Right cardiac atrium (tissue), 5 donors: ENCODE data around the gene SLC9C2. TPM values are rescaled to one million over a fixed set of nuclear protein-coding genes. Genes with fewer than 3 reads are reported as not detected.
"Not testable (repeated sequence)": the region's sequence is repeated elsewhere in the genome, so short reads cannot be mapped to it uniquely, and the experiment has no call there.

Experiments
- ATAC-seq, 2 donors: fragments of 200-7000 bp; cut with Tn5 transposase; one replicate each; pipeline versions ENCODE4 v1.8.0 to v1.9.1; 2020; ENCODE audit warnings: moderate library complexity in 2 of 2, mild to moderate bottlenecking in 1 of 2
- DNase-seq, 3 donors: peaks; one replicate each; pipeline ENCODE4 v3.0.0-alpha.2; 2020
- H3K27ac ChIP-seq: one replicate; pipeline ENCODE4 v1.5.1; 2013; ENCODE audit warnings: mild to moderate bottlenecking, low read length, control low read depth, moderate library complexity
- H3K27me3 ChIP-seq: one replicate; pipeline ENCODE4 v1.6.1; 2013; ENCODE audit not compliant: control insufficient read depth, insufficient read depth
- H3K4me1 ChIP-seq: one replicate; pipeline ENCODE4 v1.6.1; 2013; ENCODE audit warnings: low read length; ENCODE audit not compliant: control insufficient read depth, insufficient read depth
- H3K4me3 ChIP-seq: one replicate; pipeline ENCODE4 v1.5.1; 2013; ENCODE audit warnings: low read length, control low read depth
- H3K9me3 ChIP-seq: one replicate; pipeline ENCODE4 v1.6.1; 2013; ENCODE audit warnings: low read length; ENCODE audit not compliant: control insufficient read depth
- WGBS: extraction: QIAGEN DNeasy Blood & Tissue Kit; methylation state at CpG from one replicate; pipeline ENCODE4 v1.1.7; 2013; 5-methylcytosine and 5-hydroxymethylcytosine counted together
- intact Hi-C, 4 donors: fragments of 100-400 bp; cut with DNase I; formaldehyde crosslinking; loops; one replicate each; pipeline versions ENCODE4 v1.11.0 to v1.14.0; 2022 to 2023
- polyA plus RNA-seq: library from polyadenylated mRNA; stranded (reverse); fragments of 200-250 nt; gene quantifications from one replicate; pipeline ENCODE4 v1.2.3, GENCODE V29; 2013
- total RNA-seq, 4 donors: library from RNA; stranded (reverse); fragmentation: NEBNext Ultra II Directional; extraction: Animal tissue kit (Norgen Biotek cat#: 25700); gene quantifications; one replicate each; pipeline ENCODE4 v1.2.1, GENCODE V29; 2021
- donor health status: healthy with polysubstance abuse.
- donor health status: DM: no; HTN: yes; CAD: no.
- donor health status: DM: no; HTN: no; CAD: no.
- donor health status: DM: no; HTN: yes; CAD: no; lungs with severe emphysema.
- donor health status: DM: yes; HTN: yes; CAD: no.

The SLC9C2 gene
- total and polyA plus RNA-seq, 5 donors: 0.09 to 0.42 (median 0.31) TPM

- intact Hi-C loops: loop anchor here in 1 of 4 donors (10.0 kb wide), 1 partner anchor 244 kb away; the partner anchor contains the start of gene KLHL20
- Histone ChIP-seq H3K27ac (no peak overlapping the region), H3K9me3 (no peaks in the 10 kb centered on the region), H3K27me3 (no peaks in the 10 kb centered on the region), H3K4me1 (no peaks in the 10 kb centered on the region), H3K4me3 (no peak overlapping the region)
- 96% methylated on average over 4 of the region's 4 CpGs for WGBS
- DNase-seq: no peak
- no peak for ATAC-seq
Observed at GRCh38 chr1:173470608-173471007, 132.3 kb downstream of the SLC9C2 start.

- 92% methylated on average over 3 of the region's 3 CpGs for WGBS
- Histone ChIP-seq H3K4me1 (no peaks in the 10 kb centered on the region), H3K4me3 (no peak overlapping the region), H3K27ac (no peak overlapping the region), H3K9me3 (no peaks in the 10 kb centered on the region), H3K27me3 (no peaks in the 10 kb centered on the region)
- no peak for DNase-seq
- intact Hi-C loops: loop anchor here in 1 of 4 donors (10.0 kb wide), 1 partner anchor 245 kb away; the partner anchor contains the start of gene KLHL20
- no peak for ATAC-seq
Observed at GRCh38 chr1:173469656-173470055, 133.2 kb downstream of the SLC9C2 start.

GRCh38 chr1:173467426-173467825, 135.4 kb downstream of the SLC9C2 start:
- Histone ChIP-seq H3K4me3 (no peak overlapping the region), H3K9me3 (no peaks in the 10 kb centered on the region), H3K27ac (no peak overlapping the region), H3K4me1 (no peaks in the 10 kb centered on the region), H3K27me3 (no peaks in the 10 kb centered on the region)
- ATAC-seq (no peak), DNase-seq (no peak)
- intact Hi-C loops: no loop called here
- 92% methylated on average over 4 of the region's 4 CpGs for WGBS

- WGBS: 82% methylated on average over 2 of the region's 2 CpGs
- H3K4me1 ChIP-seq, H3K4me3 ChIP-seq, H3K9me3 ChIP-seq, DNase-seq, intact Hi-C loops, ATAC-seq, H3K27me3 ChIP-seq, H3K27ac ChIP-seq: not testable (repeated sequence)
Observed at GRCh38 chr1:173464185-173464584, 138.7 kb downstream of the SLC9C2 start.

- H3K4me3 ChIP-seq, H3K9me3 ChIP-seq, H3K27ac ChIP-seq, DNase-seq, H3K4me1 ChIP-seq, H3K27me3 ChIP-seq, ATAC-seq, intact Hi-C loops: not testable (repeated sequence)
- 92% methylated on average over 2 of the region's 2 CpGs for WGBS
Observed at GRCh38 chr1:173462666-173463065, 140.2 kb downstream of the SLC9C2 start.

- Histone ChIP-seq H3K27me3 (no peaks in the 10 kb centered on the region), H3K4me3 (no peak overlapping the region), H3K27ac (no peak overlapping the region), H3K9me3 (no peaks in the 10 kb centered on the region), H3K4me1 (no peaks in the 10 kb centered on the region)
- WGBS: 87% methylated on average over 4 of the region's 4 CpGs
- DNase-seq (no peak), ATAC-seq (no peak)
- intact Hi-C loops: no loop called here
Observed at GRCh38 chr1:173459885-173460284, 143.0 kb downstream of the SLC9C2 start.

GRCh38 chr1:173454966-173455524, 147.8 kb downstream of the SLC9C2 start:
- Histone ChIP-seq H3K4me3 (no peak overlapping the region), H3K4me1 (peaks cover 3% of the 10 kb centered on the region), H3K27ac (no peak overlapping the region), H3K27me3 (no peaks in the 10 kb centered on the region), H3K9me3 (no peaks in the 10 kb centered on the region)
- DNase-seq (no peak), ATAC-seq (no peak)
- intact Hi-C loops: no loop called here
- 94% methylated on average over 4 of the region's 4 CpGs for WGBS

- Histone ChIP-seq H3K27me3 (no peaks in the 10 kb centered on the region), H3K27ac (no peak overlapping the region), H3K9me3 (no peaks in the 10 kb centered on the region), H3K4me1 (peaks cover 3% of the 10 kb centered on the region), H3K4me3 (no peak overlapping the region)
- intact Hi-C loops: no loop called here
- ATAC-seq (no peak), DNase-seq (no peak)
Observed at GRCh38 chr1:173453982-173454381, 148.9 kb downstream of the SLC9C2 start.

- 36% methylated on average over 2 of the region's 2 CpGs for WGBS
- no peak overlapping the region for H3K27ac ChIP-seq
- H3K4me3 ChIP-seq: no peak overlapping the region
- intact Hi-C loops: no loop called here
- no peaks in the 10 kb centered on the region for H3K9me3 ChIP-seq
- H3K4me1 ChIP-seq: peaks cover 3% of the 10 kb centered on the region
- DNase-seq (no peak), ATAC-seq (peak; percentile 70 to 77)
- no peaks in the 10 kb centered on the region for H3K27me3 ChIP-seq
Observed at GRCh38 chr1:173451981-173452380, 150.9 kb downstream of the SLC9C2 start.

Other genes with a start within 250 kb of the SLC9C2 start
- 100 to 1,000 TPM; 638 to 760 (median 675) TPM for gene PRDX6, start 125.7 kb downstream of the SLC9C2 start, total RNA-seq
- gene PRDX6, start 125.7 kb downstream of the SLC9C2 start, polyA plus RNA-seq: 756 TPM
- gene TEX50, start 32.3 kb upstream of the SLC9C2 start, total RNA-seq: not detected
- not detected for gene TEX50, start 32.3 kb upstream of the SLC9C2 start, polyA plus RNA-seq
- 1 to 10 TPM in 2 of 4 donors, under 1 TPM in 2; 0.93 to 1.4 (median 1.2) TPM for gene ANKRD45, start 66.8 kb upstream of the SLC9C2 start, total RNA-seq
- 0.27 TPM for gene ANKRD45, start 66.8 kb upstream of the SLC9C2 start, polyA plus RNA-seq
- 10 to 100 TPM; 17.5 to 22.0 (median 21.6) TPM for gene KLHL20, start 111.9 kb upstream of the SLC9C2 start, total RNA-seq
- 7.3 TPM for gene KLHL20, start 111.9 kb upstream of the SLC9C2 start, polyA plus RNA-seq
- 10 to 100 TPM; 11.7 to 13.6 (median 13.1) TPM for gene DARS2, start 221.6 kb upstream of the SLC9C2 start, total RNA-seq
- 8.3 TPM for gene DARS2, start 221.6 kb upstream of the SLC9C2 start, polyA plus RNA-seq
- gene CENPL, start 221.8 kb upstream of the SLC9C2 start, total RNA-seq: 1 to 10 TPM; 3.0 to 4.3 (median 3.9) TPM
- 2.9 TPM for gene CENPL, start 221.8 kb upstream of the SLC9C2 start, polyA plus RNA-seq